ENCODE results near the gene ZNF574. TPM values are rescaled to one million over a fixed set of nuclear protein-coding genes. Genes with fewer than 3 reads are reported as not detected.

The ZNF574 gene
- total RNA-seq, 1 donor from 2014 or later: 17.3 TPM

DNA sequence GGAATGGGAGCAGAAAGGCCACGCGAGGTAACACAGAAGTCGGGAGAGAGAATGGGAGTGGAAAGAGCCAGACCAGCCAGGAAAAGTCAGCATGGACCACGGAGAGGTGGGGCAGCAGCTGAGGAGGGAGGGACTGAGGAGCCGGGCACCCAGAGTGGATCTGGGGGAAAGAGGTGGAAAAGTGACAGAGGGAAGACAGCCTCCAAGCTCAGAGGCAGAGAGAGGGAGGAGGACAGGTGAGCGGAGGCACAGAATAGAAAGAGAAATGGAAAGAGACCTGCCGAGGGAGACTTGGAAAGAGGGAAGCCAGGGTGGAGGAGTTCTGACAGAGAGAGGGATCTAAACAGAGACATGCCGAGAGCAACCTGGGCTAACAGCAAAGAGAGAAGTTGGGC is 7.6 kb upstream of the ZNF574 start:
- no peak for DNase-seq (ENCODE audit: low read depth)

DNA sequence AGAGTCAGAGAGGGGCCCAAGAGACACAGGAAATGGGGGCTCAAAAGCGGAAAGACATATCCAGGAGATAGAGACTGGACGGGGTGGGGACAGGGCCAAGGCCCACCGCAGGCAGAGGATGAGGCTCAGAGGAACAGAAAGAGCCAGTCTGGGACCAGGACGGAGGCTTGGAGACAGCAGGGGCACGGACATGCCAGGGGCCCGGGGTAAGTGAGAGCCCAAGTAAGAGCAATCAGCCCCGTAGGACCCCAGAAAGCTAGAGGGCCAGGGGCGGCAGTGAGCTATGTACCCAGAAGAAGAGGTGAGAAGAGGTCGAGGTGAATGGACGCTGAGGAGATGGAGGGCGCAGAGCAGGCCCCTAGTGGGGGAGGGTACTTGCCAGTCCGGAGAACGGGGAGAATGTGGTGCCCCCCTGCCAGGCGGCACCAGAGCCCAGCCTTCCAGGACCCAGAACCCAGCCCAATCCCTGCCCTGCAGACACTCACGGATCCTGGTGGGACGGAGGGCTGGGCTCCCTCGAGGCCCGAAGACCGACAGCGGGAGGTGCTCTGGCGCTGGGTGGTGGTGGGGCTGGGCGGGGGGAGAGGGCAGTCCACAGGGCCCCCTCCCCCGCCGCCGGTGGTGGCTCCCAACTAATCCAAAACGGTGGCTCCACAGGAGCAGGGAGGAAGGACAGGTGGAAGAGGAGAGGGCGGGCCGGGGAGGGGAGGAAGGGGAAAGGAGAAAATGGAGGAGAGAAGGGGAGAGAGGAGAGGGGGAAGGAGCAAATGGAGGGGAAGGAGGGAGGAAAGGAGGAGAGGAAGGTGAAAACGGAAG is 7.0 kb upstream of the ZNF574 start:
- TF ChIP-seq, protein P1, sequence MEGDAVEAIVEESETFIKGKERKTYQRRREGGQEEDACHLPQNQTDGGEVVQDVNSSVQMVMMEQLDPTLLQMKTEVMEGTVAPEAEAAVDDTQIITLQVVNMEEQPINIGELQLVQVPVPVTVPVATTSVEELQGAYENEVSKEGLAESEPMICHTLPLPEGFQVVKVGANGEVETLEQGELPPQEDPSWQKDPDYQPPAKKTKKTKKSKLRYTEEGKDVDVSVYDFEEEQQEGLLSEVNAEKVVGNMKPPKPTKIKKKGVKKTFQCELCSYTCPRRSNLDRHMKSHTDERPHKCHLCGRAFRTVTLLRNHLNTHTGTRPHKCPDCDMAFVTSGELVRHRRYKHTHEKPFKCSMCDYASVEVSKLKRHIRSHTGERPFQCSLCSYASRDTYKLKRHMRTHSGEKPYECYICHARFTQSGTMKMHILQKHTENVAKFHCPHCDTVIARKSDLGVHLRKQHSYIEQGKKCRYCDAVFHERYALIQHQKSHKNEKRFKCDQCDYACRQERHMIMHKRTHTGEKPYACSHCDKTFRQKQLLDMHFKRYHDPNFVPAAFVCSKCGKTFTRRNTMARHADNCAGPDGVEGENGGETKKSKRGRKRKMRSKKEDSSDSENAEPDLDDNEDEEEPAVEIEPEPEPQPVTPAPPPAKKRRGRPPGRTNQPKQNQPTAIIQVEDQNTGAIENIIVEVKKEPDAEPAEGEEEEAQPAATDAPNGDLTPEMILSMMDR (IDR thresholded peaks at IDR 0.05; ENCODE audit: insufficient read depth, low read length, poor library complexity, severe bottlenecking): no peak
- no peaks in the 10 kb centered on the region for H3K36me3 ChIP-seq (ENCODE audit: control insufficient read depth, insufficient read depth, low read length)
- peak overlapping the region; percentile 50 for H3K4me3 ChIP-seq (ENCODE audit: low read depth, low read length)
- no peak for DNase-seq (ENCODE audit: low read depth)
- peaks cover 14% of the 10 kb centered on the region for H3K27me3 ChIP-seq (ENCODE audit: control insufficient read depth, insufficient read depth, low read length)

More for the DNA sequence above, 7.6 kb upstream of the ZNF574 start:
- H3K4me3 ChIP-seq (ENCODE audit: low read depth, low read length): peak overlapping the region; percentile 50
- H3K36me3 ChIP-seq (ENCODE audit: control insufficient read depth, insufficient read depth, low read length): no peaks in the 10 kb centered on the region
- H3K27me3 ChIP-seq (ENCODE audit: control insufficient read depth, insufficient read depth, low read length): peaks cover 14% of the 10 kb centered on the region
- TF ChIP-seq, protein P1 (IDR thresholded peaks at IDR 0.05; ENCODE audit: insufficient read depth, low read length, poor library complexity, severe bottlenecking): no peak

DNA sequence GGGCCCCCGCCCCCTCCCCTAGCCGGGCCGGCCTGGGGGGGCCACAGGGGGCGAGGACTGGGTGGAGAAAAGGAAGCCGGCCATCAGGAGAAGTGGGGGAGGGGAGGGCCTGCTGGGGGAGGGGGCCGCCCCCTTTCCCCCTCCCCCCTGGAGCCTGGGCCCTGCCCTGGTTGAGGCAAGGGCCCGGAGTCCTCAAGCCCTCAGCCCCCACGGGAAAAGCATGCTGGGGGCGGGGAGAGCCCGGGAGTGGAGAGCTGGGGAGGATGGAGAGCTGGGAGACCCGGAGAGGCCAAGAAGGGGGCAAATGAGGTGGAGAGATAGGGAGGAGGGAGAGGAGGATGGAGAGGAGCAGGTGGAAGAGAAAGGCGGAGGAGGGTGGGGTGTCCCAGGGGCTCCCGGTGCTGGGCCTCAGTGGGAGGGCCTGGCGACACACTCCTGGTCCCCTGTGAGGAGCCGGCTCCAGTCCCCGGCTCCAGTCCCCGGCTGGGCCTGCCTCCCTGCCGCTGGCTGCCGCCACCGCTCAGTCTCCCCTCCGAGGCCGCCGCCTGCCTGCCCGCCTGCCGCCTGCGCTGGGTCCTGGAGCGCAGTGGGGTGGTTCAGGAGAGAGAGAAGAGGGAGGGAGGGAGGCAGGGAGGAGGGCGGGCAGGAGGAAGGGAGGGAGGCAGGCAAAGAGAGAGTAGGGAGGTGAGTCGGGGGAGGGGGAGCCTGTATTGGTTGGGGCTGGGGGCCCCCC is 6.2 kb upstream of the ZNF574 start, which contains the start of gene GRIK5:
Gene GRIK5 (minus strand): TSS at position 588 of the 733 bp plus-strand sequence. CDS start 4,436 bp downstream, outside the sequence.
- peak within 1 kb of the TSS; percentile 50 for H3K4me3 ChIP-seq (ENCODE audit: low read depth, low read length)

DNA sequence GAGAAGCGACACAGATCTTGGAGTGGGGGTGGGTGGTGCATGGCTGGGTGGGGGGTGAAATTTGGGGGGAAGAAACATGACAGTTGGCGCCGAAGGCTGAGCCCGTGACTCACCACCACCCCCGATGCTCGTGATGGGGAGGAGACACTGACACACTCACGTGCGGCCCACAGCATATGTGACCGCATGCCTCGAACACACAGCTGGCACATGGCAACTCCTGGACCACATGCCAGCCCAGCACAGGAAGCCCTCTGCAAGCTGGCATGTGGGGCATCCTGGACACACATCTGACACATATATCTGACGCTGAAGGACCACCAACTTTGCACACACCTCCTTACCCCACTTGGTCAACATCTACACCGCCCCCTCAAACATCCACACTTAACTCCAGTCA is 4.7 kb upstream of the ZNF574 start:
- DNase-seq (ENCODE audit: low read depth): no peak
- no peak overlapping the region for H3K4me3 ChIP-seq (ENCODE audit: low read depth, low read length)
- peaks cover 14% of the 10 kb centered on the region for H3K27me3 ChIP-seq (ENCODE audit: control insufficient read depth, insufficient read depth, low read length)
- H3K36me3 ChIP-seq (ENCODE audit: control insufficient read depth, insufficient read depth, low read length): no peaks in the 10 kb centered on the region
- TF ChIP-seq, protein P1 (IDR thresholded peaks at IDR 0.05; ENCODE audit: insufficient read depth, low read length, poor library complexity, severe bottlenecking): no peak

More for the DNA sequence above, 6.2 kb upstream of the ZNF574 start, which contains the start of gene GRIK5:
- H3K27me3 ChIP-seq (ENCODE audit: control insufficient read depth, insufficient read depth, low read length): peaks cover 14% of the 10 kb centered on the region
- DNase-seq (ENCODE audit: low read depth): no peak
- TF ChIP-seq, protein P1 (IDR thresholded peaks at IDR 0.05; ENCODE audit: insufficient read depth, low read length, poor library complexity, severe bottlenecking): no peak
- no peaks in the 10 kb centered on the region for H3K36me3 ChIP-seq (ENCODE audit: control insufficient read depth, insufficient read depth, low read length)

DNA sequence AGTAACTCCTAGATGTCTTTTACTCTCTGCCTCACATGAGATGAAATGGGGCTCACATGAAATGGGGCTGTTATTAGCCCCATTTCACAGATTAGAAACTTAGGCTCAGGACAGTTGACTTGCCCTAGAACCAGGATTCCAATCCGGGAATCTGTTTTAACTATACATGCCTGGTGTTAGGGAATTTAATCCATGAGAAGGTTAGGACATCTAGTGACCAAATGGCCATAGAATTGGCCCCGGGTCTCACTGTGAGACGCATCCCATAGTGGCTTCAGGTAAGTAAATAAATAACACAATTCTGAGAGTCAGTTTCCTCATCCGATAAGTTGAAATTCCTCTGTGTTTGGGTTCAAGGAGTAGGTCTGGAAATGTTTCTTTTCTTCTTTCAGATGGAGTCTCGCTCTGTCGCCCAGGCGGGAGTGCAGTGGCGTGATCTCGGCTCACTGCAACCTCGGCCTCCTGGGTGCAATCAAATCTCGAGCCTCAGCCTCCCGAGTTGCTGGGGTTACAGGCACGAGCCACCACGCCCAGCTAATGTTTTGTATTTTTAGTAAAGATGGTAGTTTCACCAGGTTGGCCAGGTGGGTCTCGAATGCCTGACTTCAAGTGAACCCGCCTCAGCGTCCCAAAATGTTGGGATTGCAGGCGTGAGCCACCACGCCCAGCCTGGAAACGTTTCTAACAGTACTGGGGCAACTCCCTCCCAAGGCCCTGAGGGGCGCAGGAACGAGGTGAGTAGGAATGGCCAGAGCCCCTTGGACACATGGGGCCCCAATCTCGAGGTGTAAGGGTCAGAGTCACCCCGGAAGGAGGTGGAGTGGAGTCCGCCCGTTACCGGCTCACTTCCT is 1.2 kb upstream of the ZNF574 start:
- TF ChIP-seq, protein P1 (IDR thresholded peaks at IDR 0.05; ENCODE audit: insufficient read depth, low read length, poor library complexity, severe bottlenecking): no peak
- H3K4me3 ChIP-seq (ENCODE audit: low read depth, low read length): peak overlapping the region; percentile 75
- no peak for DNase-seq (ENCODE audit: low read depth)
- H3K36me3 ChIP-seq (ENCODE audit: control insufficient read depth, insufficient read depth, low read length): no peaks in the 10 kb centered on the region
- H3K27me3 ChIP-seq (ENCODE audit: control insufficient read depth, insufficient read depth, low read length): peaks cover 2% of the 10 kb centered on the region

Measured in kidney epithelial cell (primary cell).